ENCODE measurements around the gene IQUB.
"Not testable (repeated sequence)": the region's sequence is repeated elsewhere in the genome, so short reads cannot be mapped to it uniquely, and the experiment has no call there.

IQUB gene

GRCh38 chr7:123485187-123485586 lies 49.2 kb downstream of the IQUB start:
- DNase-seq = no peak

GRCh38 chr7:123484199-123484598 lies 50.2 kb downstream of the IQUB start:
- DNase-seq = no peak

GRCh38 chr7:123480107-123480506 lies 54.3 kb downstream of the IQUB start:
- no peak for DNase-seq

GRCh38 chr7:123478056-123478455 lies 56.3 kb downstream of the IQUB start:
- not testable (repeated sequence) for DNase-seq

- DNase-seq = no peak
Observed at GRCh38 chr7:123472750-123473445, 61.5 kb downstream of the IQUB start.

GRCh38 chr7:123472327-123472726 lies 62.1 kb downstream of the IQUB start:
- no peak for DNase-seq

- no peak for DNase-seq
Observed at GRCh38 chr7:123468303-123468702, 66.1 kb downstream of the IQUB start.

- DNase-seq = no peak
Observed at GRCh38 chr7:123463890-123464289, 70.5 kb downstream of the IQUB start.

- DNase-seq = no peak
Observed at GRCh38 chr7:123460616-123461015, 73.8 kb downstream of the IQUB start.

- no peak for DNase-seq
Observed at GRCh38 chr7:123455965-123456470, 78.4 kb downstream of the IQUB start.

GRCh38 chr7:123440101-123440548 lies 94.3 kb downstream of the IQUB start:
- no peak for DNase-seq

- no peak for DNase-seq
Observed at GRCh38 chr7:123439191-123439590, 95.2 kb downstream of the IQUB start.

- no peak for DNase-seq
Observed at GRCh38 chr7:123437447-123437995, 96.9 kb downstream of the IQUB start.

- no peak for DNase-seq
Observed at GRCh38 chr7:123435080-123435700, 99.2 kb downstream of the IQUB start.

GRCh38 chr7:123433665-123434064 lies 100.7 kb downstream of the IQUB start:
- no peak for DNase-seq

GRCh38 chr7:123432601-123433000 lies 101.8 kb downstream of the IQUB start:
- DNase-seq = no peak

- no peak for DNase-seq
Observed at GRCh38 chr7:123431075-123431614, 103.2 kb downstream of the IQUB start.

GRCh38 chr7:123425246-123425645 lies 109.1 kb downstream of the IQUB start:
- no peak for DNase-seq

GRCh38 chr7:123424463-123424862 lies 109.9 kb downstream of the IQUB start:
- no peak for DNase-seq

- DNase-seq = no peak
Observed at GRCh38 chr7:123423622-123424021, 110.8 kb downstream of the IQUB start.

- no peak for DNase-seq
Observed at GRCh38 chr7:123417580-123417979, 116.8 kb downstream of the IQUB start.

GRCh38 chr7:123415625-123416024 lies 118.8 kb downstream of the IQUB start:
- DNase-seq = no peak

- DNase-seq = no peak
Observed at GRCh38 chr7:123410273-123410904, 124.0 kb downstream of the IQUB start.

All from central memory CD4-positive, alpha-beta T cell (primary cell).